Neural cell (in vitro differentiated cells): ENCODE measurements around the gene PTX4.

Experiments used
- EP300 ChIP-seq: fragments of 450-650 bp; conservative IDR thresholded peaks from 2 replicates; pipeline ENCODE4 v1.6.1; 2014; ENCODE audit warnings: antibody characterized with exemption, mild to moderate bottlenecking, moderate library complexity; ENCODE audit not compliant: poor library complexity, severe bottlenecking
- EZH2 ChIP-seq: fragments of 200-600, 300-800 bp; shearing (Covaris generic), sonication (generic); IDR thresholded peaks from 2 replicates; pipeline ENCODE4 v1.6.1; 2014; ENCODE audit warnings: antibody characterized with exemption, low read length, borderline replicate concordance, mild to moderate bottlenecking; ENCODE audit not compliant: insufficient read depth, poor library complexity, severe bottlenecking
- POLR2AphosphoS5 ChIP-seq: IDR thresholded peaks from 2 replicates; pipeline ENCODE4 v1.6.1; 2012
- TAF1 ChIP-seq: IDR thresholded peaks from 2 replicates; pipeline ENCODE4 v1.6.1; 2012; ENCODE audit warnings: low read depth
- TF ChIP-seq, protein P1 (sequence below): fragments of 450-650 bp; IDR thresholded peaks from 2 replicates; pipeline ENCODE4 v1.5.1; 2014; ENCODE audit warnings: antibody characterized with exemption, mild to moderate bottlenecking, moderate library complexity; ENCODE audit not compliant: poor library complexity, severe bottlenecking
- TF ChIP-seq, protein P2 (sequence below): IDR thresholded peaks from 2 replicates; pipeline ENCODE4 v1.6.1; 2012; ENCODE audit warnings: borderline replicate concordance

DNA sequence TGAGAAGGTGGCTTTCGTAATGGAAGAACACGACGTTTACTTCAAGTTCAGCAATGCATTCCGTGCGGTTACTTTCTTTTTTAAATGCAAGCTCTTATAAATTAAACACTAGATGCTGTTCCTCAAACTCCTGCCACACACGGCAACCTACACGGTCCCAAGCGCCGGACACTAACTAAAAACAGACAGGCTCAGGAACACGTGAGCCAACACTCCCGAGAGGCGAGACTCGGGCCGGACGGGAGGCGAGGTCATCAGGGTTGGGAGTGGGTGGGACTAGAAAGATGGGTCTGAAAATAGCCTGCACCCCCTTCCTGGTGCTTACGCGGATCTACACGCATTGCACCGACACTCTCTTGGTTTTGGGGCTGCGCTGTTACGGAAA, 20.3 kb downstream of the PTX4 start:
- TF ChIP-seq, protein P1, sequence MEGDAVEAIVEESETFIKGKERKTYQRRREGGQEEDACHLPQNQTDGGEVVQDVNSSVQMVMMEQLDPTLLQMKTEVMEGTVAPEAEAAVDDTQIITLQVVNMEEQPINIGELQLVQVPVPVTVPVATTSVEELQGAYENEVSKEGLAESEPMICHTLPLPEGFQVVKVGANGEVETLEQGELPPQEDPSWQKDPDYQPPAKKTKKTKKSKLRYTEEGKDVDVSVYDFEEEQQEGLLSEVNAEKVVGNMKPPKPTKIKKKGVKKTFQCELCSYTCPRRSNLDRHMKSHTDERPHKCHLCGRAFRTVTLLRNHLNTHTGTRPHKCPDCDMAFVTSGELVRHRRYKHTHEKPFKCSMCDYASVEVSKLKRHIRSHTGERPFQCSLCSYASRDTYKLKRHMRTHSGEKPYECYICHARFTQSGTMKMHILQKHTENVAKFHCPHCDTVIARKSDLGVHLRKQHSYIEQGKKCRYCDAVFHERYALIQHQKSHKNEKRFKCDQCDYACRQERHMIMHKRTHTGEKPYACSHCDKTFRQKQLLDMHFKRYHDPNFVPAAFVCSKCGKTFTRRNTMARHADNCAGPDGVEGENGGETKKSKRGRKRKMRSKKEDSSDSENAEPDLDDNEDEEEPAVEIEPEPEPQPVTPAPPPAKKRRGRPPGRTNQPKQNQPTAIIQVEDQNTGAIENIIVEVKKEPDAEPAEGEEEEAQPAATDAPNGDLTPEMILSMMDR, result no peak
- TF ChIP-seq POLR2AphosphoS5 (no peak), TAF1 (no peak), EZH2 (no peak), EP300 (no peak)
- TF ChIP-seq, protein P2, sequence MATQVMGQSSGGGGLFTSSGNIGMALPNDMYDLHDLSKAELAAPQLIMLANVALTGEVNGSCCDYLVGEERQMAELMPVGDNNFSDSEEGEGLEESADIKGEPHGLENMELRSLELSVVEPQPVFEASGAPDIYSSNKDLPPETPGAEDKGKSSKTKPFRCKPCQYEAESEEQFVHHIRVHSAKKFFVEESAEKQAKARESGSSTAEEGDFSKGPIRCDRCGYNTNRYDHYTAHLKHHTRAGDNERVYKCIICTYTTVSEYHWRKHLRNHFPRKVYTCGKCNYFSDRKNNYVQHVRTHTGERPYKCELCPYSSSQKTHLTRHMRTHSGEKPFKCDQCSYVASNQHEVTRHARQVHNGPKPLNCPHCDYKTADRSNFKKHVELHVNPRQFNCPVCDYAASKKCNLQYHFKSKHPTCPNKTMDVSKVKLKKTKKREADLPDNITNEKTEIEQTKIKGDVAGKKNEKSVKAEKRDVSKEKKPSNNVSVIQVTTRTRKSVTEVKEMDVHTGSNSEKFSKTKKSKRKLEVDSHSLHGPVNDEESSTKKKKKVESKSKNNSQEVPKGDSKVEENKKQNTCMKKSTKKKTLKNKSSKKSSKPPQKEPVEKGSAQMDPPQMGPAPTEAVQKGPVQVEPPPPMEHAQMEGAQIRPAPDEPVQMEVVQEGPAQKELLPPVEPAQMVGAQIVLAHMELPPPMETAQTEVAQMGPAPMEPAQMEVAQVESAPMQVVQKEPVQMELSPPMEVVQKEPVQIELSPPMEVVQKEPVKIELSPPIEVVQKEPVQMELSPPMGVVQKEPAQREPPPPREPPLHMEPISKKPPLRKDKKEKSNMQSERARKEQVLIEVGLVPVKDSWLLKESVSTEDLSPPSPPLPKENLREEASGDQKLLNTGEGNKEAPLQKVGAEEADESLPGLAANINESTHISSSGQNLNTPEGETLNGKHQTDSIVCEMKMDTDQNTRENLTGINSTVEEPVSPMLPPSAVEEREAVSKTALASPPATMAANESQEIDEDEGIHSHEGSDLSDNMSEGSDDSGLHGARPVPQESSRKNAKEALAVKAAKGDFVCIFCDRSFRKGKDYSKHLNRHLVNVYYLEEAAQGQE, result no peak
